GM18868 (cell line): ENCODE data around the gene CCL21.

ENCODE experiments used
- ATAC-seq: cut with Tn5 transposase; IDR thresholded peaks from one replicate; pipeline ENCODE4 v1.9.1; 2021; ENCODE audit warnings: mild to moderate bottlenecking, moderate library complexity; ENCODE audit not compliant: unreplicated experiment

The CCL21 gene

DNA sequence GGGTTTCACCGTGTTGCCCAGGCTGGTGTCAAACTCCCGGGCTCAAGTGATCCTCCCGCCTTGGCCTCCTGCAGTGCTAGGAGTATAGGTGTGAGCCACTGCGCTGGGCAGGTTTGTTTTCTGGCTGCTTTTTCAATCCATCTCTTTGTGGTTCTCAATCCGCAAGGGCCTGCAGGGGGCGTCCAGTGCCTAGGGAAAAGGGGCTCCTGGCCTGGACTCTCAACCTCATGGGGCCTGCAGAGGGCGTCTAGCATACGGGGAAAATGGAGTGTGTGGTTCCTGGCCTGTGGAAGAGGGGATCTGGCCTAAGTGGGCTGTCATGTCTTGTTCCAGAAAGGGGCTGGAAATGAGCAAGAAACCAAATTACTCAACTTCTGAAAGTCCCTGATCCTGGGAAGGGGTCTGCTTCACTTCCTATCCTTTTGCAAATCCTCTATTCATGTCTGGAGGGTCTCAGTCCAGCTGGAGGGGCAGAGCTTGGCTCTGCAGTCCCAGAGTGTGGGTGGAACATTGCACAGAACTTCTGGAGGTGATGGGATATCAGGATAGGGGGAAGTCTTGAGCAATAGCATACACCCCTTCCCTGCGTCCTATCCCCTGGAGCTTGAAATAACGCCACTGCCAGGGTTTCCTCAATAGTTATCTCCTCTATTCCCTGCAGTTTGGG lies 34.8 kb downstream of the CCL21 start:
- no peak for ATAC-seq

DNA sequence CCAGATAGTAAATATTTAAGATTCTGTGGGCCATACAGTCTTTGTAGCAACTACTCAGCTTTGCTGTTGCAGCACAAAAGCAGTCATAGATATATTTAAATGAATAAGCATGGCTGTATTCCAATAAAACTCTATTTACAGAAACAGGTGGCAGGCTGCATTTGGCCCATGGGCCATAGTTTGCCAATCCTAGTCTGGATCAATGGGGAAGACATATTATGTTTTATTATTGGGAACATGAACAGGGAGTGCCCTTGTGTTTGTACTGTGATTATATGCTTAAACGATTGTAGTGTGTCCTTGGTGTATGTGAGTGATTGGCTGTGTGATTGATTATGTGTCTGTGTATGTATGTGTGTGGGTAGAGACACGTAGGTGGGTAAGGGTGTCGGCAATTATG lies 35.5 kb downstream of the CCL21 start:
- no peak for ATAC-seq

DNA sequence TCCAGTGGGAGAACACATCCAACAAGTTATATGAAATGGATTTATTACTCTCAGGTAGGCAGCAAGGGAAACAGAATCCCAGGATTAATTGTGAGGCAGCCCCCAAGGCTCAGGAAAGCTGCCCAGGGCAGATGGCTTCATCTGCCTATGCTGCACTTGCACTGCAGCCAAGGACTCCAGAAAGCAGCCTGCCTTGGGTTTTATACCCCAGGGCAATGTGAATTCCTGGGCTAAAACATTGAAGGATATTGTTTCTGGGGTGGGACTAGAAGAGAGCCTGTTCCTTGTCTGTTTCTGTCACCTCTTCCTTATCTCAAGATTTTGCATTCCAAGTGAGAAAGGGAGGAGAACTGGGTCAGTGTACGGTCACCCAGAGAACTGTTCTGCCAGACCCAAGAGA lies 38.6 kb downstream of the CCL21 start:
- no peak for ATAC-seq

DNA sequence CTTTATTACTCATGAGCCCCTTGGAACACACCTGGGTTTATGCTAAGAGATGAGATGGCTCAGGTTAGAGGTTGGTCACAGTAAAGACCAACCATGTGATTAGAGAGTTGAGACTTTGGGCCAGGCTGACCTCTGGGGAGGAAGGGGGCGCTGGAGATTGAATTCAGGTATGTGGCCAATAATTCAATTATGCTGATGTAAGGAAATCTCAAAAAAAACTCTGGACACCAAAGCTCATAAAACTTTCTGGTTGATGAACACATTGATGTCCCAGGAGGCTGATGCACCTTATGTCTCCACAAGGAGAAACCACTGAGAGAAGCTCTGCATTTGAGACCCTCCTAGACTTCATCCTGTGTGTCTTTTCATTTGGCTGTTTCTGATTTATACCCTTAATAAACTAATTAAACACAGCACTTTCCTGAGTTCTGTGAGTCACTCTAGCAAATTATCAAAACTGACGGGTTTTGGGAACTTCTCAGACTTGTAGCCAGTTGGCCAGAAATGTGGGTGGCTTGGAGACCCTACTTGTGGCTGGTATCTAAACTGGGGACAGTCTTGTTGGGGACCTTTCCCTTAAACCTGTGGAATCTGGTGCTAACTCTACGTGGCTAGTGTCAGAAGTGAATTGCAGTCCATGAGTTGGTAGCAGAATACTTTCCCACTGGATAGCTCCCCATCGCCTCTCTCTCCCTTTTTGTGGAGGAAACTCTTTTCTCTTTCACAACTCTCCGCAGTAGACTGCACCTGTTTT lies 40.0 kb downstream of the CCL21 start:
- no peak for ATAC-seq

- ATAC-seq = peak; percentile 75
Measured at GRCh38 chr9:34665381-34666250, 44.3 kb downstream of the CCL21 start.

DNA sequence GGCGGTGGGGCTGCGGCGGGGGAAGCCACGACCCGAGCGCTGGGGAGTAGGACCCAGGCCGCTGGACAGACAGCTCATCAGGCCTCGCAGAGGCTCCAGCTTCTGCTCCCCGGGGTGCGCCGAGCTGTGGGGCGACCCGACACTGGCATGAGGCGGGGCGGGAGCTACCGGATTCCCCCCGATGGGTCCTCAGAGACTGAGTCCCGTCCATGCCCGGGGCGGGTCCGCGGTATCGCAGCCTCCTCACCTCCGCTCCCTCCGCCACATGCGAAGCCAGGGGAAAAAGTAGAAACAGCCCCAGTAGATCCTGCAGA lies 44.9 kb downstream of the CCL21 start:
- ATAC-seq = peak; percentile 18

GRCh38 chr9:34664281-34665066 lies 45.5 kb downstream of the CCL21 start:
- peak; percentile 49 for ATAC-seq

DNA sequence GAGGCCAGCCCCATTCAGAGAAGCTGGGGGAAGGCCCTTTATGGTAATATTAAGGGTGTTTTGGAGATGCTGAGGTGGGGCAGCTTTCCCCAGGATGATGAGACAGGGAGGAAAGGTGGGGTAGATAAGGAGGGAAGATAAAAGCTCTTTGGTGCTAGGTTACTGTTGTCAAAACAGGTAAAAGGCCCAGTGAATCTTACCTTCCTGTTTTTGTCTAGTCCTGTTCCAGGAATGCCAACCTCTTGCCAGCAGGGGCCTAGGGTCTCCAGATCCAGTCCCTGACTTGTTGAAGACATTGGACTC lies 46.7 kb downstream of the CCL21 start:
- ATAC-seq = no peak

GRCh38 chr9:34662526-34663302 lies 47.2 kb downstream of the CCL21 start, which contains the start of gene CCL27:
TSS of gene CCL27 (minus strand) at chr9:34662657. CDS start at chr9:34662633, 24 bp downstream.
- ATAC-seq = no peak

- no peak for ATAC-seq
Measured at GRCh38 chr9:34659592-34660253, 50.2 kb downstream of the CCL21 start.
